Measurements from ENCODE around the gene PRDM16.

DNA sequence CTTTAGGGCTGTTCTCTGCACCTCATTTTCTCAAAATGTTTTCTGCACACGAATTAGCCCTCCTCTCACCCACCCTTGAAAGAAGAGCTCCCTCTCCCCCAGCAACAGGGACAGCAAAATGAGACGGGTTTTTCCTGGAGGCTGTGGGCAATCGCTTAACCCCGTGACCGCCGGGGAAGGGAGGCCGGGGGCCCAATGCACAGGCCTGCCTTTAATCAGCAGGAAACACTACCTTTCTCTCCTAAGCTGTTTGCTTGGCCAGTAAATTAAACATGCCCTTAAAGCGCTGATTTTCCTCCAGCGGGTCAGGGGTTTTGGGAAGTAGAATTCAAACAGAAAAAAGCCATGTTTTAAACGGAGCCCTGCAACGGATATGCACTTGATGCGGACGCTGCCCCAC, 114.4 kb downstream of the PRDM16 start:
- no peak for TF ChIP-seq POLR2A (IDR thresholded peaks at IDR 0.05)
- TF ChIP-seq, protein P1, sequence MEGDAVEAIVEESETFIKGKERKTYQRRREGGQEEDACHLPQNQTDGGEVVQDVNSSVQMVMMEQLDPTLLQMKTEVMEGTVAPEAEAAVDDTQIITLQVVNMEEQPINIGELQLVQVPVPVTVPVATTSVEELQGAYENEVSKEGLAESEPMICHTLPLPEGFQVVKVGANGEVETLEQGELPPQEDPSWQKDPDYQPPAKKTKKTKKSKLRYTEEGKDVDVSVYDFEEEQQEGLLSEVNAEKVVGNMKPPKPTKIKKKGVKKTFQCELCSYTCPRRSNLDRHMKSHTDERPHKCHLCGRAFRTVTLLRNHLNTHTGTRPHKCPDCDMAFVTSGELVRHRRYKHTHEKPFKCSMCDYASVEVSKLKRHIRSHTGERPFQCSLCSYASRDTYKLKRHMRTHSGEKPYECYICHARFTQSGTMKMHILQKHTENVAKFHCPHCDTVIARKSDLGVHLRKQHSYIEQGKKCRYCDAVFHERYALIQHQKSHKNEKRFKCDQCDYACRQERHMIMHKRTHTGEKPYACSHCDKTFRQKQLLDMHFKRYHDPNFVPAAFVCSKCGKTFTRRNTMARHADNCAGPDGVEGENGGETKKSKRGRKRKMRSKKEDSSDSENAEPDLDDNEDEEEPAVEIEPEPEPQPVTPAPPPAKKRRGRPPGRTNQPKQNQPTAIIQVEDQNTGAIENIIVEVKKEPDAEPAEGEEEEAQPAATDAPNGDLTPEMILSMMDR (IDR thresholded peaks at IDR 0.05) = no peak
